ENCODE results near the gene KCNA2. TPM values are rescaled to one million over a fixed set of nuclear protein-coding genes. Genes with fewer than 3 reads are reported as not detected.

KCNA2 gene
- total RNA-seq, 4 donors from 2014 or later = 0.04 to 2.0 (median 0.67) TPM

- TF ChIP-seq POLR2A (IDR thresholded peaks at IDR 0.05) (no peak), CTCF (IDR thresholded peaks at IDR 0.05) (no peak)
- no peak overlapping the region for H3K4me3 ChIP-seq
- no peak overlapping the region for H3K27ac ChIP-seq
- peaks cover 0 to 64% (median 0%) of the 10 kb centered on the region in 4 donors for H3K27me3 ChIP-seq
- 81 to 92% methylated on average over 6 of the region's 6 CpGs for WGBS, 2 donors
- H3K4me1 ChIP-seq = peaks cover 11 to 25% (median 18%) of the 10 kb centered on the region in 3 donors
- no peaks in the 10 kb centered on the region for H3K9me3 ChIP-seq
- intact Hi-C loops (cut with DNase I) = no loop called here
- H3K36me3 ChIP-seq = no peaks in the 10 kb centered on the region
- DNase-seq = no peak
Observed at GRCh38 chr1:110638556-110638955, 32.4 kb upstream of the KCNA2 start.

- Histone ChIP-seq H3K9me3 (no peaks in the 10 kb centered on the region), H3K4me3 (no peak overlapping the region), H3K4me1 (peaks cover 11 to 25% (median 18%) of the 10 kb centered on the region in 3 donors), H3K27me3 (peaks cover 0 to 59% (median 0%) of the 10 kb centered on the region in 4 donors), H3K36me3 (no peaks in the 10 kb centered on the region), H3K27ac (no peak overlapping the region)
- TF ChIP-seq POLR2A (IDR thresholded peaks at IDR 0.05) = no peak
- no peak for TF ChIP-seq CTCF (IDR thresholded peaks at IDR 0.05)
- 80 to 90% methylated on average over 1 to 2 of the region's 2 CpGs for WGBS, 2 donors
- no peak for DNase-seq
- intact Hi-C loops (cut with DNase I) = no loop called here
Observed at GRCh38 chr1:110638058-110638457, 31.9 kb upstream of the KCNA2 start.

- intact Hi-C loops (cut with DNase I) = no loop called here
- Histone ChIP-seq H3K27ac (no peak overlapping the region), H3K4me3 (no peak overlapping the region), H3K27me3 (peaks cover 0 to 53% (median 0%) of the 10 kb centered on the region in 4 donors), H3K36me3 (no peaks in the 10 kb centered on the region), H3K4me1 (peaks cover 11 to 25% (median 18%) of the 10 kb centered on the region in 3 donors), H3K9me3 (no peaks in the 10 kb centered on the region)
- WGBS, 2 donors = 80 to 83% methylated on average over 1 to 2 of the region's 3 CpGs
- no peak for DNase-seq
- no peak for TF ChIP-seq CTCF (IDR thresholded peaks at IDR 0.05)
- TF ChIP-seq POLR2A (IDR thresholded peaks at IDR 0.05) = no peak
Observed at GRCh38 chr1:110637475-110637874, 31.3 kb upstream of the KCNA2 start.

- H3K36me3 ChIP-seq = no peaks in the 10 kb centered on the region
- H3K9me3 ChIP-seq = no peaks in the 10 kb centered on the region
- DNase-seq = no peak
- peaks cover 11 to 25% (median 18%) of the 10 kb centered on the region in 3 donors for H3K4me1 ChIP-seq
- H3K27ac ChIP-seq = no peak overlapping the region
- WGBS, 2 donors = 81 to 87% methylated on average over 4 of the region's 4 CpGs
- TF ChIP-seq POLR2A (IDR thresholded peaks at IDR 0.05) = peak in 1 of 4 donors; percentile 13
- no peak for TF ChIP-seq CTCF (IDR thresholded peaks at IDR 0.05)
- H3K27me3 ChIP-seq = peaks cover 0 to 56% (median 0%) of the 10 kb centered on the region in 4 donors
- H3K4me3 ChIP-seq = no peak overlapping the region
- intact Hi-C loops (cut with DNase I) = no loop called here
Observed at GRCh38 chr1:110636149-110636935, 30.2 kb upstream of the KCNA2 start.

GRCh38 chr1:110635434-110635833 is 29.3 kb upstream of the KCNA2 start:
- Histone ChIP-seq H3K4me3 (no peak overlapping the region), H3K9me3 (no peaks in the 10 kb centered on the region), H3K27ac (peak overlapping the region in 1 of 4 donors; percentile 3), H3K36me3 (no peaks in the 10 kb centered on the region), H3K27me3 (peaks cover 0 to 63% (median 0%) of the 10 kb centered on the region in 4 donors), H3K4me1 (peaks cover 11 to 25% (median 18%) of the 10 kb centered on the region in 3 donors)
- WGBS, 2 donors = 67 to 86% methylated on average over 1 to 2 of the region's 2 CpGs
- no peak for DNase-seq
- intact Hi-C loops (cut with DNase I) = no loop called here
- no peak for TF ChIP-seq CTCF (IDR thresholded peaks at IDR 0.05)

All from esophagus squamous epithelium (tissue), 5 donors.